GM23248 (cell line): ENCODE data around the gene CIT.

Experiments used
- EZH2 ChIP-seq: fragments of 200-600 bp; sonication (generic); IDR thresholded peaks from 2 replicates; pipeline ENCODE4 v1.6.1; 2018; ENCODE audit warnings: antibody characterized with exemption, mild to moderate bottlenecking; ENCODE audit not compliant: insufficient read depth, poor library complexity, severe bottlenecking
- EZH2phosphoT487 ChIP-seq: fragments of 200-600 bp; sonication (generic); IDR thresholded peaks from 2 replicates; pipeline ENCODE4 v1.6.1; 2018; ENCODE audit warnings: antibody characterized with exemption, moderate library complexity, mild to moderate bottlenecking, low read depth; ENCODE audit not compliant: insufficient read depth

DNA sequence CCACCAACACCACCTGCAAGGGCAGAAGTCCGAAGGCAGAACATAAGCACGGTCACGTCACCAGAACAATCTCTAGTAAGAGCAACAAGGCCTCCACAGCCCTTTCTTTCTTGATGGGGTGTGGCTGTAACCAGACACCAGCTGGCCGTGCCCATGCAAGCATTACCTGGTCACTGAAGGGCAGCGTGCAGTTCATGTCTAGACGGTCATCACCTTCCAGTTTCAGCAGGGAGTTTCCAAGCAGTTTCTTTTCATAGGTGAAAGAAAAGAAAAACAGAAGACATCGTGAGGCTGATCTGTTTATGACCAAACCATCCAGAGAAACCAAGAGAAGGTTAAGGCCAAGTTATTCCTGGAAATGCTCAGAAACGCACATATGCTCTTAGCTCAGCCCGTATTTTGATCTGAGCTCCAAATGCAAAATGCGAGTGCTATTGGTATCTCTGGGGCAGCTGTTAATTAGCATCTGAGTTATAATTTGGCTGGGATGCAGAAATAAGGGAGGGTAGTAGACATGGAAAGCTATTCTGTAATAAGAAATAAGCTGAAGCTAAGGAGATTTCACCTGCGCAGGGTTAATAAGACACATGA, 166.7 kb downstream of the CIT start:
- TF ChIP-seq EZH2 (no peak), EZH2phosphoT487 (no peak)
